ENCODE measurements around the gene TBX6. TPM values are rescaled to one million over a fixed set of nuclear protein-coding genes. Genes with fewer than 3 reads are reported as not detected.

TBX6 gene
- total and polyA plus RNA-seq, 2 donors from 2014 or later, result 0.62 to 1.6 TPM

GRCh38 chr16:30121741-30122571 lies 30.2 kb upstream of the TBX6 start:
- H3K9ac ChIP-seq (ENCODE audit: low read length in 3 of 3), result peak overlapping the region; percentile 42 to 86 (median 49)
- no peak for FAIRE-seq
- intact Hi-C loops (cut with DNase I), result no loop called here

GRCh38 chr16:30120340-30121105 lies 28.8 kb upstream of the TBX6 start:
- TF ChIP-seq CTCF (IDR thresholded peaks at IDR 0.05; ENCODE audit: borderline replicate concordance, extremely low read depth, insufficient read depth), result no peak
- Histone ChIP-seq H3K4me1 (ENCODE audit: control insufficient read depth in 2 of 3, insufficient read depth in 2 of 3, low read depth in 1 of 3, low read length in 3 of 3) (peaks cover 0 to 4% (median 0%) of the 10 kb centered on the region in 3 donors), H3K9ac (ENCODE audit: low read length in 3 of 3) (no peak overlapping the region), H3K36me3 (ENCODE audit: control insufficient read depth in 2 of 3, insufficient read depth in 3 of 3, low read length in 3 of 3) (peaks cover 7 to 26% (median 12%) of the 10 kb centered on the region in 3 donors), H3K27me3 (ENCODE audit: control insufficient read depth, insufficient read depth, low read length) (no peaks in the 10 kb centered on the region), H3K4me3 (ENCODE audit: low read length in 3 of 3) (no peak overlapping the region), H3K27ac (ENCODE audit: low read depth in 2 of 2, low read length in 2 of 2) (no peak overlapping the region), H3K9me3 (ENCODE audit: control insufficient read depth in 2 of 3, insufficient read depth in 1 of 3, low read length in 3 of 3) (no peaks in the 10 kb centered on the region)
- intact Hi-C loops (cut with DNase I), result no loop called here
- FAIRE-seq (no peak), DNase-seq (no peak)

More at GRCh38 chr16:30121741-30122571, 30.2 kb upstream of the TBX6 start:
- Histone ChIP-seq H3K27ac (ENCODE audit: low read depth in 2 of 2, low read length in 2 of 2) (peak overlapping the region; percentile 83 to 91), H3K4me3 (ENCODE audit: low read length in 3 of 3) (peak overlapping the region; percentile 64 to 80 (median 76)), H3K9me3 (ENCODE audit: control insufficient read depth in 2 of 3, insufficient read depth in 1 of 3, low read length in 3 of 3) (no peaks in the 10 kb centered on the region), H3K36me3 (ENCODE audit: control insufficient read depth in 2 of 3, insufficient read depth in 3 of 3, low read length in 3 of 3) (peaks cover 7 to 24% (median 9%) of the 10 kb centered on the region in 3 donors), H3K27me3 (ENCODE audit: control insufficient read depth, insufficient read depth, low read length) (no peaks in the 10 kb centered on the region), H3K4me1 (ENCODE audit: control insufficient read depth in 2 of 3, insufficient read depth in 2 of 3, low read depth in 1 of 3, low read length in 3 of 3) (peaks cover 0 to 4% (median 0%) of the 10 kb centered on the region in 3 donors)
- TF ChIP-seq CTCF (IDR thresholded peaks at IDR 0.05; ENCODE audit: borderline replicate concordance, extremely low read depth, insufficient read depth), result no peak
- peak; percentile 40 to 94 (median 63) for DNase-seq

- FAIRE-seq (no peak), DNase-seq (no peak)
- Histone ChIP-seq H3K36me3 (ENCODE audit: control insufficient read depth in 2 of 3, insufficient read depth in 3 of 3, low read length in 3 of 3) (peaks cover 7 to 26% (median 12%) of the 10 kb centered on the region in 3 donors), H3K9me3 (ENCODE audit: control insufficient read depth in 2 of 3, insufficient read depth in 1 of 3, low read length in 3 of 3) (no peaks in the 10 kb centered on the region), H3K27ac (ENCODE audit: low read depth in 2 of 2, low read length in 2 of 2) (no peak overlapping the region), H3K27me3 (ENCODE audit: control insufficient read depth, insufficient read depth, low read length) (no peaks in the 10 kb centered on the region), H3K4me1 (ENCODE audit: control insufficient read depth in 2 of 3, insufficient read depth in 2 of 3, low read depth in 1 of 3, low read length in 3 of 3) (peaks cover 0 to 4% (median 0%) of the 10 kb centered on the region in 3 donors), H3K9ac (ENCODE audit: low read length in 3 of 3) (no peak overlapping the region), H3K4me3 (ENCODE audit: low read length in 3 of 3) (no peak overlapping the region)
- no peak for TF ChIP-seq CTCF (IDR thresholded peaks at IDR 0.05; ENCODE audit: borderline replicate concordance, extremely low read depth, insufficient read depth)
- intact Hi-C loops (cut with DNase I), result no loop called here
These were observed 27.7 kb upstream of the TBX6 start for GRCh38 chr16:30119428-30119827.

Data from kidney (tissue), 14 donors.